ENCODE results near the gene GATA3.

- TF ChIP-seq POLR2A (IDR thresholded peaks at IDR 0.05) (no peak), POLR2AphosphoS5 (IDR thresholded peaks at IDR 0.05) (no peak)
- TF ChIP-seq, protein P1, sequence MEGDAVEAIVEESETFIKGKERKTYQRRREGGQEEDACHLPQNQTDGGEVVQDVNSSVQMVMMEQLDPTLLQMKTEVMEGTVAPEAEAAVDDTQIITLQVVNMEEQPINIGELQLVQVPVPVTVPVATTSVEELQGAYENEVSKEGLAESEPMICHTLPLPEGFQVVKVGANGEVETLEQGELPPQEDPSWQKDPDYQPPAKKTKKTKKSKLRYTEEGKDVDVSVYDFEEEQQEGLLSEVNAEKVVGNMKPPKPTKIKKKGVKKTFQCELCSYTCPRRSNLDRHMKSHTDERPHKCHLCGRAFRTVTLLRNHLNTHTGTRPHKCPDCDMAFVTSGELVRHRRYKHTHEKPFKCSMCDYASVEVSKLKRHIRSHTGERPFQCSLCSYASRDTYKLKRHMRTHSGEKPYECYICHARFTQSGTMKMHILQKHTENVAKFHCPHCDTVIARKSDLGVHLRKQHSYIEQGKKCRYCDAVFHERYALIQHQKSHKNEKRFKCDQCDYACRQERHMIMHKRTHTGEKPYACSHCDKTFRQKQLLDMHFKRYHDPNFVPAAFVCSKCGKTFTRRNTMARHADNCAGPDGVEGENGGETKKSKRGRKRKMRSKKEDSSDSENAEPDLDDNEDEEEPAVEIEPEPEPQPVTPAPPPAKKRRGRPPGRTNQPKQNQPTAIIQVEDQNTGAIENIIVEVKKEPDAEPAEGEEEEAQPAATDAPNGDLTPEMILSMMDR (IDR thresholded peaks at IDR 0.05): no peak
Measured at GRCh38 chr10:8036506-8037198, 17.8 kb upstream of the GATA3 start.

Data from breast epithelium (tissue), 3 donors.